HepG2 (cell line): ENCODE measurements around the gene CDCA4. TPM values are rescaled to one million over a fixed set of nuclear protein-coding genes. Genes with fewer than 3 reads are reported as not detected.

Experiments used
- ATAC-seq: fragments of 200-7000 bp; cut with Tn5 transposase; 3 replicates; pipeline ENCODE4 v1.9.1; 2020; ENCODE audit warnings: mild to moderate bottlenecking, moderate library complexity
- BruUV-seq: library from RNA; stranded (reverse); fragments of 400-500 nt; replicated peaks from 2 replicates; lab custom pipeline; 2021; lab: Mats Ljungman, UMichigan
- CTCF ChIA-PET: fragments of 300-600 bp; formaldehyde crosslinking; extraction: SDS; loops from one replicate; lab custom pipeline; 2021; ENCODE audit warnings: low total read pairs, inconsistent platforms, low intra/inter-chr PET ratio; lab: Yijun Ruan, JAX
- POLR2A ChIA-PET: fragments of 350-600 bp; sonication (Branson Sonifier 250); formaldehyde crosslinking; loops from one replicate; lab custom pipeline; 2020; ENCODE audit warnings: antibody characterized with exemption, inconsistent platforms; lab: Yijun Ruan, JAX
- DNase-seq: peaks from one replicate; pipeline ENCODE4 v3.0.0-alpha.2; 2015; ENCODE audit warnings: low spot score
- FAIRE-seq: peaks from 3 replicates; lab custom pipeline; 2011; peaks lifted over from hg19 to GRCh38; lab: Jason Lieb, UNC
- H2AFZ ChIP-seq: one replicate; pipeline ENCODE4 v1.6.1; 2011; ENCODE audit warnings: low read length, inconsistent platforms
- H3K27ac ChIP-seq: fragments of 300-600 bp; 3 replicates; pipeline ENCODE4 v1.8.0; 2011; ENCODE audit warnings: mixed run types, mild to moderate bottlenecking, mixed read lengths, low read length, inconsistent platforms; ENCODE audit not compliant: insufficient read depth; ENCODE audit errors: extremely low read length
- H3K27me3 ChIP-seq, 2 experiments: fragments of 200-600 bp in 1 of 2; 2 replicates in 1 of 2; 3 replicates in 1 of 2; pipeline versions ENCODE4 v1.6.0 to v1.8.0; 2011; ENCODE audit warnings: low read length in 2 of 2, mild to moderate bottlenecking in 2 of 2, moderate library complexity in 2 of 2, inconsistent platforms in 1 of 2; ENCODE audit not compliant: insufficient read depth in 2 of 2, control insufficient read depth in 1 of 2
- H3K36me3 ChIP-seq, 2 experiments: fragments of 200-600 bp in 1 of 2; replicated peaks in 1 of 2; 2 replicates in 1 of 2; 3 replicates in 1 of 2; pipeline versions ENCODE4 v1.5.1 to v1.8.0; 2011; ENCODE audit warnings: low read length in 2 of 2, inconsistent platforms in 1 of 2; ENCODE audit not compliant: insufficient read depth in 2 of 2, control insufficient read depth in 1 of 2
- H3K4me1 ChIP-seq: 2 replicates; pipeline ENCODE4 v1.5.1; 2012; ENCODE audit warnings: low read length, inconsistent platforms; ENCODE audit not compliant: insufficient read depth
- H3K4me2 ChIP-seq: 2 replicates; pipeline ENCODE4 v1.6.0; 2011; ENCODE audit warnings: low read depth, low read length, inconsistent platforms
- H3K4me3 ChIP-seq, 3 experiments: fragments of 200-600 bp in 1 of 3; sonication (generic), shearing (Covaris generic) in 1 of 3; replicated peaks in 1 of 3; 2 replicates each; pipeline ENCODE4 v1.5.1; 2011 to 2016; ENCODE audit warnings: low read length in 3 of 3, inconsistent platforms in 2 of 3, low read depth in 2 of 3, mild to moderate bottlenecking in 2 of 3, control low read depth in 1 of 3, mixed read lengths in 1 of 3; ENCODE audit not compliant: insufficient read depth in 1 of 3
- H3K79me2 ChIP-seq: one replicate; pipeline ENCODE4 v1.6.1; 2011; ENCODE audit warnings: low read length, inconsistent platforms; ENCODE audit not compliant: insufficient read depth
- H3K9ac ChIP-seq: 2 replicates; pipeline ENCODE4 v1.6.0; 2011; ENCODE audit warnings: mild to moderate bottlenecking, low read depth, low read length, inconsistent platforms; ENCODE audit not compliant: insufficient read depth
- H3K9me3 ChIP-seq: 2 replicates; pipeline ENCODE4 v1.5.1; 2012; ENCODE audit warnings: mild to moderate bottlenecking, low read length
- H4K20me1 ChIP-seq: 2 replicates; pipeline ENCODE4 v1.6.0; 2011; ENCODE audit warnings: inconsistent platforms, mild to moderate bottlenecking, low read length, moderate library complexity; ENCODE audit not compliant: insufficient read depth
- HIVEP1 ChIP-seq: sonication (generic); formaldehyde crosslinking; IDR thresholded peaks from 2 replicates; pipeline ENCODE4 v1.4.0; 2020; ENCODE audit warnings: mild to moderate bottlenecking, missing genetic modification reagents
- KAT2B ChIP-seq: fragments of 150-350 bp; IDR thresholded peaks from 2 replicates; pipeline ENCODE4 v1.6.1; 2014; ENCODE audit warnings: low read depth, low read length, borderline replicate concordance
- MTA1 ChIP-seq: sonication (generic); formaldehyde crosslinking; IDR thresholded peaks from 2 replicates; pipeline ENCODE4 v1.4.0; 2020; ENCODE audit warnings: missing genetic modification reagents, mild to moderate bottlenecking, borderline replicate concordance
- MTF2 ChIP-seq: sonication (generic); formaldehyde crosslinking; IDR thresholded peaks from 2 replicates; pipeline ENCODE4 v1.5.0; 2020; ENCODE audit warnings: missing genetic modification reagents, borderline replicate concordance
- PHF5A ChIP-seq: IDR thresholded peaks from one replicate; pipeline ENCODE4 v1.6.1; 2018; ENCODE audit warnings: low read depth, missing genetic modification reagents; ENCODE audit not compliant: unreplicated experiment
- SNAPC2 ChIP-seq: sonication (generic); formaldehyde crosslinking; IDR thresholded peaks from 2 replicates; pipeline ENCODE4 v1.8.1; 2022; ENCODE audit warnings: mild to moderate bottlenecking, missing genetic modification reagents
- TBX2 ChIP-seq: sonication (generic); formaldehyde crosslinking; IDR thresholded peaks from 2 replicates; pipeline ENCODE4 v1.5.0; 2020; ENCODE audit warnings: missing genetic modification reagents, mild to moderate bottlenecking, borderline replicate concordance
- ZBTB10 ChIP-seq: sonication (generic); formaldehyde crosslinking; IDR thresholded peaks from 2 replicates; pipeline ENCODE4 v1.4.0; 2020; ENCODE audit warnings: missing genetic modification reagents, borderline replicate concordance
- ZFP36L1 ChIP-seq: sonication (generic); formaldehyde crosslinking; IDR thresholded peaks from 2 replicates; pipeline ENCODE4 v1.8.0; 2022; ENCODE audit warnings: mild to moderate bottlenecking, missing genetic modification reagents, moderate library complexity
- ZNF382 ChIP-seq: sonication (generic); formaldehyde crosslinking; IDR thresholded peaks from 2 replicates; pipeline ENCODE4 v1.5.0; 2020; ENCODE audit warnings: missing genetic modification reagents, mild to moderate bottlenecking, borderline replicate concordance
- ZNF383 ChIP-seq: sonication (generic); formaldehyde crosslinking; IDR thresholded peaks from 2 replicates; pipeline ENCODE4 v1.4.0; 2020; ENCODE audit warnings: missing genetic modification reagents, mild to moderate bottlenecking, borderline replicate concordance
- ZNF543 ChIP-seq: sonication (generic); formaldehyde crosslinking; IDR thresholded peaks from 2 replicates; pipeline ENCODE4 v1.4.0; 2020; ENCODE audit warnings: mild to moderate bottlenecking, missing genetic modification reagents
- WGBS: methylation state at CpG from one replicate; pipeline ENCODE4 v1.1.6; 2017; ENCODE audit warnings: low lambda C conversion rate; 5-methylcytosine and 5-hydroxymethylcytosine counted together
- in situ Hi-C: cut with HindIII; loops from 2 replicates; pipeline ENCODE4 v1.10.0; 2017; ENCODE audit warnings: low pct_unique_long_range_greater_than_20kb; ENCODE audit not compliant: extremely low pct_ligation_motif_present
- intact Hi-C: fragments of 100-400 bp; cut with micrococcal nuclease; formaldehyde crosslinking; loops from one replicate; pipeline ENCODE4 v1.10.0; 2022; ENCODE audit not compliant: unreplicated experiment
- polyA plus RNA-seq, 8 experiments: library from polyadenylated mRNA; depleted of rRNA in 3 of 8; stranded (reverse) in 7 of 8; unstranded in 1 of 8; fragments of >200 nt; fragmentation: Illumina TruSeq in 4 of 8; extraction: Trizol in 4 of 8; gene quantifications; 2 replicates each; pipeline versions ENCODE4 v1.2.1 to v1.2.3, GENCODE V29; 2011 to 2016; ENCODE audit warnings: low read depth in 4 of 8, missing spikeins in 1 of 8, mixed read lengths in 1 of 8; ENCODE audit not compliant: insufficient read depth in 1 of 8
- total RNA-seq, 5 experiments: library from RNA; depleted of rRNA; stranded (reverse); fragments of >200 nt; fragmentation: Illumina TruSeq; extraction: Trizol; gene quantifications; 2 replicates each; pipeline ENCODE4 v1.2.3, GENCODE V29; 2016; ENCODE audit warnings: low read depth in 1 of 5
- TF ChIP-seq, protein P1 (sequence below): sonication (generic); formaldehyde crosslinking; IDR thresholded peaks from 2 replicates; pipeline ENCODE4 v1.9.0; 2021; ENCODE audit warnings: missing genetic modification reagents, borderline replicate concordance

CDCA4 gene
- total and polyA plus RNA-seq, 2 of the 13 experiments (the other 11 are each of a cell fraction or from before 2014, with no cell fraction given), result 19.7 to 43.1 TPM

DNA sequence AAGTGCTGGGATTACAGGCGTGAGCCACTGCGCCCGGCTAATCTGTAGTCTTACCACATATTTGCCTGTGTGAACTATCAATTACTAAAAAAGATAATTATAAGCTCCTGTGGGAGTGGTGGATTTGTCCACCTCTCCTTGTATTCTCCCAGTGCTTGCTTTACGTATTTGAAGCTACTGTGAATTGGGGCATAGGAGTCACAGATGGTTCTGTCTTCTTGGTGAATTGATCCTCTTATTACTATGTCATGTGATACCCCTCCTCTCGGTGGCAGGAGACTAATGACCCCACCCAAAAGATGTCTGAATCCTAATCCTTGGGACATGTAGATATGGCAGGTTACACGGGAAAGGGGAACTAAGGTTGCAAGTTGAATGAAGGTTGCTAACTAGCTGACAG is 32.5 kb upstream of the CDCA4 start:
- POLR2A ChIA-PET, result no interaction called here
- in situ Hi-C loops, result no loop called here
- 63% methylated on average over 6 of the region's 6 CpGs for WGBS
- DNase-seq (no peak), FAIRE-seq (no peak), ATAC-seq (no peak)
- no TSS peak for BruUV-seq
- Histone ChIP-seq H3K27ac (no peak overlapping the region), H3K9me3 (no peaks in the 10 kb centered on the region), H3K79me2 (no peaks in the 10 kb centered on the region), H3K4me2 (no peak overlapping the region), H3K4me1 (no peaks in the 10 kb centered on the region), H3K9ac (no peak overlapping the region), H3K27me3 (peaks cover 4 to 31% of the 10 kb centered on the region in 2 experiments; a peak in 4 of 5 replicates), H3K36me3 (no peaks in the 10 kb centered on the region), H4K20me1 (no peaks in the 10 kb centered on the region), H3K4me3 (no peak overlapping the region), H2AFZ (no peak overlapping the region)
- TF ChIP-seq KAT2B (no peak), ZNF382 (CRISPR knock-in tag) (no peak), ZNF383 (no peak), ZNF543 (CRISPR knock-in tag) (no peak), ZFP36L1 (CRISPR knock-in tag) (no peak), TBX2 (no peak), ZBTB10 (CRISPR knock-in tag) (no peak), PHF5A (no peak), MTF2 (CRISPR knock-in tag) (no peak), SNAPC2 (CRISPR knock-in tag) (no peak), MTA1 (CRISPR knock-in tag) (no peak), HIVEP1 (CRISPR knock-in tag) (no peak)
- TF ChIP-seq, protein P1, sequence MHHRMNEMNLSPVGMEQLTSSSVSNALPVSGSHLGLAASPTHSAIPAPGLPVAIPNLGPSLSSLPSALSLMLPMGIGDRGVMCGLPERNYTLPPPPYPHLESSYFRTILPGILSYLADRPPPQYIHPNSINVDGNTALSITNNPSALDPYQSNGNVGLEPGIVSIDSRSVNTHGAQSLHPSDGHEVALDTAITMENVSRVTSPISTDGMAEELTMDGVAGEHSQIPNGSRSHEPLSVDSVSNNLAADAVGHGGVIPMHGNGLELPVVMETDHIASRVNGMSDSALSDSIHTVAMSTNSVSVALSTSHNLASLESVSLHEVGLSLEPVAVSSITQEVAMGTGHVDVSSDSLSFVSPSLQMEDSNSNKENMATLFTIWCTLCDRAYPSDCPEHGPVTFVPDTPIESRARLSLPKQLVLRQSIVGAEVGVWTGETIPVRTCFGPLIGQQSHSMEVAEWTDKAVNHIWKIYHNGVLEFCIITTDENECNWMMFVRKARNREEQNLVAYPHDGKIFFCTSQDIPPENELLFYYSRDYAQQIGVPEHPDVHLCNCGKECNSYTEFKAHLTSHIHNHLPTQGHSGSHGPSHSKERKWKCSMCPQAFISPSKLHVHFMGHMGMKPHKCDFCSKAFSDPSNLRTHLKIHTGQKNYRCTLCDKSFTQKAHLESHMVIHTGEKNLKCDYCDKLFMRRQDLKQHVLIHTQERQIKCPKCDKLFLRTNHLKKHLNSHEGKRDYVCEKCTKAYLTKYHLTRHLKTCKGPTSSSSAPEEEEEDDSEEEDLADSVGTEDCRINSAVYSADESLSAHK (CRISPR knock-in tag), result no peak
- CTCF ChIA-PET, result no interaction called here
- intact Hi-C loops, result no loop called here
